Measurements from ENCODE around the gene INPP5A. TPM values are rescaled to one million over a fixed set of nuclear protein-coding genes. Genes with fewer than 3 reads are reported as not detected.
"Not testable (repeated sequence)": the region's sequence is repeated elsewhere in the genome, so short reads cannot be mapped to it uniquely, and the experiment has no call there.

Gene INPP5A
- total and polyA plus RNA-seq, 5 donors from 2014 or later: 0.66 to 21.3 (median 1.0) TPM

DNA sequence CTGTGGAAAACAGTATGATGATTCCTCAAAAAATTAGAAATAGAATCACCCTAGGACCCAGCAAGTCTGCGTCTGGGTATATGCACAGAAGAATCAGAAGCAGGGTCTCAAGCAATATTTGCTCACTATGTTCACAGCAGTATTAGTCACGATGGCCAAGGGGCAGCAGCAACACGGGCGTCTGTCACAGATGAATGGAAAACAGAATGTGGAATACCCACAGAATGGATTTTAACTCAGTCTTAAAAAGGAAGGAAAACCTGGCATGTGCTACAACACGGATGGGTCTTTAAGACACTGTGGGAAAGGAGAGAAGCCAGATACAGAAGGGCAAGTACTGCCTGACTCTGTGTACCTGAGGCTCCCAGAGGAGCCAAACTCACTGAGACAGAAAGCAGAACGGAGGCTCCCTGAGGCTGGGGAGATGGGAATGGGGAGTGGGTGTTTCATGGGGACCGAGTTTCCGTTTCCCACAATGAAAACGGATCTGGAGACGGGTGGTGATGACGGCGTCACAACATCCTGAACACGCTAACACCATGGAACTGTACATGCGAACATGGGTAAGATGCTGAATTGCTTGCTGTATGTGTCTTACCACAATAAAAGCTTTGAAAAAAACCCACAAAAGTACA lies 36.7 kb upstream of the INPP5A start:
- H3K4me1 Mint-ChIP-seq: no peaks in the 10 kb centered on the region
- H3K4me1 ChIP-seq (ENCODE audit: control insufficient read depth, insufficient read depth, low read length, poor library complexity, severe bottlenecking): no peaks in the 10 kb centered on the region
- H3K9me3 ChIP-seq (ENCODE audit: control insufficient read depth in 2 of 2, low read length in 2 of 2): no peaks in the 10 kb centered on the region
- H3K4me3 ChIP-seq (ENCODE audit: low read depth, low read length): no peak overlapping the region
- no peaks in the 10 kb centered on the region for H3K36me3 Mint-ChIP-seq
- no peak overlapping the region for H3K27ac ChIP-seq (ENCODE audit: insufficient read depth, low read length, poor library complexity, severe bottlenecking)
- H3K27ac Mint-ChIP-seq: no peak overlapping the region
- no peaks in the 10 kb centered on the region for H3K9me3 Mint-ChIP-seq
- H3K4me3 Mint-ChIP-seq: no peak overlapping the region
- DNase-seq (no peak), ATAC-seq (ENCODE audit: low read depth in 2 of 2) (no peak)
- H3K27me3 ChIP-seq (ENCODE audit: control insufficient read depth, insufficient read depth, low read length): no peaks in the 10 kb centered on the region
- H3K36me3 ChIP-seq (ENCODE audit: control insufficient read depth, insufficient read depth, low read length): no peaks in the 10 kb centered on the region
- H3K27me3 Mint-ChIP-seq: no peaks in the 10 kb centered on the region

DNA sequence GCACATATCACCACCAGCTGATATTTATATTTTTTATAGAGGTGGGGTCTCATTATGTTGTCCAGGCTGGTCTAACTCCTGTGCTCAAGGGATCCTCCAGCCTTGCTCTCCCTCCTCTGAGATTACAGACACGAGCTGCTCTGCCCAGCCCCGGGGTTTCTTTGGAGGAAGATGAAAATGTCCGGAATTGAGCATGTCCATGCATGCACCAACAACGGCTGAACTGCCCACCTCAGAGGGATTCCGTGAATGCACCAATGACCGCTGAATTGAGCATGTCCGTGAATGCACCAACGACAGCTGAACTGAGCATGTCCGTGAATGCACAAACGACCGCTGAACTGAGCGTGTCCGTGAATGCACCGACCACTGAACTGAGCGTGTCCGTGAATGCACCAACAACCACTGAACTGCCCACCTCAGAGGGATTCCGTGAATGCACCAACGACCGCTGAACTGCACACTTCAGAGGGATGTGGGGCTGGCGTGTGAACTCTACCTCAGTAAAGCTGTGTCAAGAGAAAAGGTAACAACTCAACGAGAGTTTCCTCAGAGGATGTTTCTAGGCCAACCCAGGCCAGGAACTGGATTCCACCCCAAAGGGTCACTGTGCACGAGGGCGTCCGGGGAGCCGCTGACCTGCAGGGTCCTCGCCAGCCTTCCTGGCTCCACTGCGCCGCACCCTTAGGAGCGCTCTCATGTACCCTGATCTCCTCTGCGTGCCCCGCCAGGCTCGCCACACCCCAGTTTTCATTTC lies 34.9 kb upstream of the INPP5A start:
- H3K27ac ChIP-seq (ENCODE audit: insufficient read depth, low read length, poor library complexity, severe bottlenecking): no peak overlapping the region
- no peaks in the 10 kb centered on the region for H3K9me3 ChIP-seq (ENCODE audit: control insufficient read depth in 2 of 2, low read length in 2 of 2)
- Mint-ChIP-seq H3K36me3 (no peaks in the 10 kb centered on the region), H3K27me3 (no peaks in the 10 kb centered on the region), H3K9me3 (no peaks in the 10 kb centered on the region), H3K4me3 (no peak overlapping the region), H3K27ac (no peak overlapping the region), H3K4me1 (no peaks in the 10 kb centered on the region)
- ATAC-seq (ENCODE audit: low read depth in 2 of 2): no peak
- H3K4me3 ChIP-seq (ENCODE audit: low read depth, low read length): no peak overlapping the region
- H3K4me1 ChIP-seq (ENCODE audit: control insufficient read depth, insufficient read depth, low read length, poor library complexity, severe bottlenecking): no peaks in the 10 kb centered on the region
- H3K36me3 ChIP-seq (ENCODE audit: control insufficient read depth, insufficient read depth, low read length): no peaks in the 10 kb centered on the region
- no peaks in the 10 kb centered on the region for H3K27me3 ChIP-seq (ENCODE audit: control insufficient read depth, insufficient read depth, low read length)
- no peak for DNase-seq

DNA sequence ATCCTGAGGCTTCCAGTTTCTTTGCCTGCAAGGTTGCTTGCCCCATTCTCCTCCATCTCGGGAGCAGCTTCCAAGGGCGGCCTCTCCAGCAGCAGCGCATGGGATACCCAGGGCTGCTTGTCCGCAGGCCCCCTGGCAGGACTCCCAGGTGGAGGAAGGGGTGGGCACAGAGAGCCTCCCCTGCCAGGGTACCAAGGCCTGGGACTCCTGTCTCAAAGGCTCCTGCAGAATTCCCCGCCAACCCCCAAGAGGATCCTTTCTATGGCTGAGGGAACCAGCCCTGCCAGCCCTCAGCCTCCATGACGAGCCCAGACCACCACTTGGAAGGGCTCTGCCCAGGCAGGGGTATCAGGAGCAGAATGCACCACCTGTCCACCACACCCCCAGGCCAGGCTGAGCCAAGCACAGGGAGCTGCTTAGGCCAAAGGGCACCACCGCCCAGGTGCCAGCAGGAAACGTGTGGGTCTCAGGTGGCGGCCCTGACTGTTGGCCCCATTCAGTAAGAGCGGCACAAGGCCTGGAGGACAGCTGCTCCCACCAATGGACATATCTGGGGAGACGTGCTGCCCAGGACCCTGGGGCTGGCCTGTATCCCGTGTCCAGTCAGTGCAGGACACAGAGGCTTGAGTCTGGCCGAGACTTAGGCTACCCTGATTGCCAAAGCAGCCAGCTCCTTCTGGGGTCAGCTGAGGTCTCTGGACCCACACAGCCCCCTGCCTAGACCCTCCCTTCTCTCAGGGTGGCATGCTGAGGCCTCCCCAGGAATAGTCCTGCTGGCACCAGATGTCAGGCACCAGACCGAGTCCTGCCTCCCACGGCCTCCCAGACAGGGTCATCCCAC lies 33.8 kb upstream of the INPP5A start:
- H3K4me3 Mint-ChIP-seq: no peak overlapping the region

DNA sequence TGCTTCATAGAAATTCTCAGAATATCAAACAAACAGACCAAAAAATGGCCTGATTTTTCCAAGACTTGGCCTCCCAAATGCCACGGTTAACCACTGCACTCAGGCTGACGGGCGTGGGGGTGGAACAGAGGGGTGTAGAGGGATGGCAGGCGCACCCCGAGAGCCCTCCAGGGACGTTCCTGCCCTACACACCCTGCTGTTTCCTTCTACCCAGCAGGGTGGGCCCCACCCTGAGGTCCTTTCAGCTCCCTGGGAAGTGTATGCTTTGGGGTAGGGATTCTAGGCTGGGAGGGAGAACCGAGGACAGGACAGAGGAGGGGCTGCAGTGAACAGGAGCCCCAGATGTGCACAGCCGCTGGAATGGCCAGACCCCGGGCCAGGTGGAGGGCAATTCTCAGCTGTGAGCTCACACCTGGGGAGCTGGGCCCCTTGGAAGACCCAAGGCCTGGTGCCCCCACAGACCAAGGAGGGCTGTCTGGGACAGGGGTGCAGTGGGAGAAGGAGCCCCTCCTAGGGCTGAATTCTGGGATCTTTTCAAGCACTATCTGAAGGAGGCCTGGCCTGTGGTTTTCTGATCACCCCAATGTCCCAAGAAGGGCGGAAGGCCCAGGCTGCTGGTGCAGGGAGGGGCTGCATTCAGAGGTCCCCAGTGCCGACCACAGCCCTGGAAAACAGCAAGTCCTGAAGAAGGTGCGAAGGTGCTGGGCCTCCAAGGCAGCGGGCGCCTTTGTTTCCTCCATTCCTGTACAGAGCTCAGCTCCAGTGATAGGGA lies 32.9 kb upstream of the INPP5A start:
- Histone ChIP-seq H3K9me3 (ENCODE audit: control insufficient read depth in 2 of 2, low read length in 2 of 2) (no peaks in the 10 kb centered on the region), H3K36me3 (ENCODE audit: control insufficient read depth, insufficient read depth, low read length) (no peaks in the 10 kb centered on the region), H3K27ac (ENCODE audit: insufficient read depth, low read length, poor library complexity, severe bottlenecking) (no peak overlapping the region), H3K4me3 (ENCODE audit: low read depth, low read length) (no peak overlapping the region), H3K4me1 (ENCODE audit: control insufficient read depth, insufficient read depth, low read length, poor library complexity, severe bottlenecking) (no peaks in the 10 kb centered on the region), H3K27me3 (ENCODE audit: control insufficient read depth, insufficient read depth, low read length) (no peaks in the 10 kb centered on the region)
- Mint-ChIP-seq H3K4me3 (no peak overlapping the region), H3K9me3 (no peaks in the 10 kb centered on the region), H3K27me3 (no peaks in the 10 kb centered on the region), H3K27ac (no peak overlapping the region), H3K4me1 (no peaks in the 10 kb centered on the region), H3K36me3 (no peaks in the 10 kb centered on the region)
- ATAC-seq (ENCODE audit: low read depth in 2 of 2) (no peak), DNase-seq (no peak)

More for the DNA sequence above, 33.8 kb upstream of the INPP5A start:
- Mint-ChIP-seq H3K27me3 (no peaks in the 10 kb centered on the region), H3K36me3 (no peaks in the 10 kb centered on the region), H3K9me3 (no peaks in the 10 kb centered on the region), H3K4me1 (no peaks in the 10 kb centered on the region), H3K27ac (no peak overlapping the region)
- H3K36me3 ChIP-seq (ENCODE audit: control insufficient read depth, insufficient read depth, low read length): no peaks in the 10 kb centered on the region
- H3K4me1 ChIP-seq (ENCODE audit: control insufficient read depth, insufficient read depth, low read length, poor library complexity, severe bottlenecking): no peaks in the 10 kb centered on the region
- H3K4me3 ChIP-seq (ENCODE audit: low read depth, low read length): no peak overlapping the region
- no peaks in the 10 kb centered on the region for H3K9me3 ChIP-seq (ENCODE audit: control insufficient read depth in 2 of 2, low read length in 2 of 2)
- no peaks in the 10 kb centered on the region for H3K27me3 ChIP-seq (ENCODE audit: control insufficient read depth, insufficient read depth, low read length)
- no peak for ATAC-seq (ENCODE audit: low read depth in 2 of 2)
- DNase-seq: no peak
- no peak overlapping the region for H3K27ac ChIP-seq (ENCODE audit: insufficient read depth, low read length, poor library complexity, severe bottlenecking)

DNA sequence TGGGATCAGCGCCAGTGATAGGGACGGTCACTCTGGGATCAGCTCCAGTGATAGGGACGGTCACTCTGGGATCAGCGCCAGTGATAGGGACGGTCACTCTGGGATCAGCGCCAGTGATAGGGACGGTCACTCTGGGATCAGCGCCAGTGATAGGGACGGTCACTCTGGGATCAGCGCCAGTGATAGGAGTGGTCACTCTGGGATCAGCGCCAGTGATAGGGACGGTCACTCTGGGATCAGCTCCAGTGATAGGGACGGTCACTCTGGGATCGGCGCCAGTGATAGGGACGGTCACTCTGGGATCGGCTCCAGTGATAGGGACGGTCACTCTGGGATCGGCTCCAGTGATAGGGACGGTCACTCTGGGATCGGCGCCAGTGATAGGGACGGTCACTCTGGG lies 32.0 kb upstream of the INPP5A start:
- H3K4me1 Mint-ChIP-seq; H3K36me3 Mint-ChIP-seq; DNase-seq; H3K27ac ChIP-seq (ENCODE audit: insufficient read depth, low read length, poor library complexity, severe bottlenecking); H3K27me3 ChIP-seq (ENCODE audit: control insufficient read depth, insufficient read depth, low read length); H3K4me3 ChIP-seq (ENCODE audit: low read depth, low read length); H3K4me1 ChIP-seq (ENCODE audit: control insufficient read depth, insufficient read depth, low read length, poor library complexity, severe bottlenecking); H3K36me3 ChIP-seq (ENCODE audit: control insufficient read depth, insufficient read depth, low read length); H3K4me3 Mint-ChIP-seq; H3K9me3 Mint-ChIP-seq; ATAC-seq (ENCODE audit: low read depth in 2 of 2); H3K27ac Mint-ChIP-seq; H3K27me3 Mint-ChIP-seq; H3K9me3 ChIP-seq (ENCODE audit: control insufficient read depth in 2 of 2, low read length in 2 of 2): not testable (repeated sequence)

DNA sequence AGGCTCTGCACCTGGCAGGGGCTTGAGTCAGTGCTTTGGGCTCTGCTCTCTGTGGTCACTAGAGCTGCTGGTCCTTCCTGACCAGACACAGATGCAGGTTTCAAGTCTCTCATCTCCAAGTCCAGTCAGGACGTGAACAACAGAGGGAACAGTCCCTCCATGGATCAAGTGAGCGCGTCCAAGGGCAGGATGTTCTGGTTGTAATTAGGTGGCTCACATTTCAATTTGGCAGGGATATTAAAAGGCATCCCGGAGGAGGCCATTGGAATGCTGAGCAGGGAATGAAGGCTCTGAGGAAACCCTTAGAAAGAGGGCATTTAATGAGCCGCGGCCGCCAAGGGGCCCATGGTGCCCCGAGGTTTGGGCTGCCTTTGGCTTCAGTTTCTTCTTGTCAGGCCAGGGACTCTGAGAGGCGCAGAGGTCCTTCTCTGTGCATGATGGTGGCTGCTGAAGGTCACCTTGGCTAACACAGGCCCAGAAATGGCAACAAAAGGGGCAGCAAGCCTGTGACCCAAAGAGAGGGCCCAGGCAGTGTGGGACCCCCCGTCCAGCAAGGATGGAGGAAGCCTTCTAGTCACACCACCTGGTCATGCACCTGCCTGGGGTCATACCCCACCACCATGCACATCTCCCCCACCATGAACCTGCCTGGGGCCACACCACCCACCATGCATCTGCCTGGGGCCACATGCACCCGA lies 30.7 kb upstream of the INPP5A start:
- Histone ChIP-seq H3K9me3 (ENCODE audit: control insufficient read depth in 2 of 2, low read length in 2 of 2) (no peaks in the 10 kb centered on the region), H3K27me3 (ENCODE audit: control insufficient read depth, insufficient read depth, low read length) (no peaks in the 10 kb centered on the region), H3K36me3 (ENCODE audit: control insufficient read depth, insufficient read depth, low read length) (no peaks in the 10 kb centered on the region), H3K4me3 (ENCODE audit: low read depth, low read length) (no peak overlapping the region), H3K4me1 (ENCODE audit: control insufficient read depth, insufficient read depth, low read length, poor library complexity, severe bottlenecking) (no peaks in the 10 kb centered on the region), H3K27ac (ENCODE audit: insufficient read depth, low read length, poor library complexity, severe bottlenecking) (no peak overlapping the region)
- DNase-seq: no peak
- Mint-ChIP-seq H3K27ac (no peak overlapping the region), H3K4me3 (no peak overlapping the region), H3K9me3 (no peaks in the 10 kb centered on the region), H3K27me3 (no peaks in the 10 kb centered on the region), H3K4me1 (no peaks in the 10 kb centered on the region), H3K36me3 (no peaks in the 10 kb centered on the region)
- ATAC-seq (ENCODE audit: low read depth in 2 of 2): no peak

DNA sequence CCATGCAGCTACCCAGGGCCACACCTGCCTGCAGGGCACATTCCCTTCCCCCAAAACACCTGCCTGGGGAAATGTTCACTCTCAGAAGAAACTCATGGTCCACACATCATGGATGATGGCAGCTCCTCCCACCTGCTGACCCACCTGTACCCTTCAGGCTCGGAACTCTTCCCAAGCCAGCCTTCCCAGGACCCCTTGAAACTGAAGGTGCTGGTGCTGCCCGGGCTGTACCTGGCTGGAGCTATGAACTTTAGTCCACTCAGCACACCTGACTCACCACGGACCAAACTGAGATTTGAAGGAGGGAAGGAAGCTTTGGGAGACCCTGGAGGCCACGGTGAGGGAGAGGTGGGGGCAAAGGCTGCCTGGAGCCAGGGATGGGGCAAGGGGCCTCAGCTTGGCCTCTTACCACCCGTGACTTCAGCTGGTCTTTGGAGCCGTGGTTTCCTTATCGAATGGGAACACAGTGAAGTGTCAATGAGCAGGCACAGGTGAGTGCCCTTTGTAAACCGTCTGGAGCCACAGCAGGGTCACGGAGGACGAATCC lies 30.1 kb upstream of the INPP5A start:
- no peaks in the 10 kb centered on the region for H3K27me3 ChIP-seq (ENCODE audit: control insufficient read depth, insufficient read depth, low read length)
- Mint-ChIP-seq H3K4me3 (no peak overlapping the region), H3K9me3 (no peaks in the 10 kb centered on the region), H3K27ac (no peak overlapping the region), H3K36me3 (no peaks in the 10 kb centered on the region), H3K27me3 (no peaks in the 10 kb centered on the region), H3K4me1 (no peaks in the 10 kb centered on the region)
- DNase-seq (no peak), ATAC-seq (ENCODE audit: low read depth in 2 of 2) (no peak)
- no peak overlapping the region for H3K4me3 ChIP-seq (ENCODE audit: low read depth, low read length)
- no peaks in the 10 kb centered on the region for H3K36me3 ChIP-seq (ENCODE audit: control insufficient read depth, insufficient read depth, low read length)
- no peaks in the 10 kb centered on the region for H3K9me3 ChIP-seq (ENCODE audit: control insufficient read depth in 2 of 2, low read length in 2 of 2)
- no peak overlapping the region for H3K27ac ChIP-seq (ENCODE audit: insufficient read depth, low read length, poor library complexity, severe bottlenecking)
- H3K4me1 ChIP-seq (ENCODE audit: control insufficient read depth, insufficient read depth, low read length, poor library complexity, severe bottlenecking): no peaks in the 10 kb centered on the region

Data from CD4-positive, CD25-positive, alpha-beta regulatory T cell (primary cell).